ENCODE measurements around the gene NCAPG.
"Not testable (repeated sequence)": the region's sequence is repeated elsewhere in the genome, so short reads cannot be mapped to it uniquely, and the experiment has no call there.

Gene NCAPG

DNA sequence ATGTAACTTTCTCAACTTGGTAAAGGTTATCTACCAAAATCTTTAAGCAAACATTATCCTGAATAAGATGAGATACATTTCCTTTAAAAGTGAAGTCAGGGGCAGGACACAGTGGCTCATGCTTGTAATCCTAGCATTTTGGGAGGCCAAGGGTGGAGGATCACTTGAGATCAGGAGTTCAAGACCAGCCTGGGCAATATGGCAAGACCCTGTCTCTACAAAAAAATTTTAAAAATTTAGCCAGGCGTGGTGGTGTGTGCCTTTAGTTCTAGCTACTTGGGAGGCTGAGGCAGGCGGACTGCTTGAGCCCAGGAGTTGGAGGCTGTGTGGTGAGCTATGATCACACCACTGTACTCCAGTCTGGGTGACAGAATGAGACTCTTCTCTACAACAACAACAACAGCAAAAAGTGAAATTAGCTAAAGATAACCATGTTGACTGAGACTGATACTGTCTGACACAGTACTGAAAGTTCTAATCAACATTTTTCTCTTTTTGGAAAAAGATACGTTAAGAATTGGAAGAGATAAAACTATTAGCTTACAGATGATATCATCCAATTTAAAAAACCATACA, 5.1 kb upstream of the NCAPG start:
- no peak for DNase-seq

DNA sequence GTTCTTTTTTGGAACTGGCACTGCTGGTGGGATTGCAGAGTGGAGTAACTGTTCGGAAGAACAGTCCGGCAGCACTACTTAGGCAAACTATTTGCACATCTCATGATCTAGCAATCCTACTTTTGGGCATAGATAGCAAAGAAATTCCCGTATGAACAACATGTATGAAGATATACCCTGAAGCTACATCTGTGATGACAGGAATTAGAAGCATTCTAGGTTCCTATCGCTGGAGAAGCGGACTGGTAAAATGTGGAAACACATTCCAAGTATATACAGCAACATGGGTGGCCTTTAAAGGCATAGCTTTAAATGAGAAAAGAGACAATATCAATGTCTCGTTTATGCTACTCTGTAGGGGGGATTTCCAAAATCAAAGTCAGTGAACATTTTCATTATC, 3.3 kb upstream of the NCAPG start:
- DNase-seq: no peak

DNA sequence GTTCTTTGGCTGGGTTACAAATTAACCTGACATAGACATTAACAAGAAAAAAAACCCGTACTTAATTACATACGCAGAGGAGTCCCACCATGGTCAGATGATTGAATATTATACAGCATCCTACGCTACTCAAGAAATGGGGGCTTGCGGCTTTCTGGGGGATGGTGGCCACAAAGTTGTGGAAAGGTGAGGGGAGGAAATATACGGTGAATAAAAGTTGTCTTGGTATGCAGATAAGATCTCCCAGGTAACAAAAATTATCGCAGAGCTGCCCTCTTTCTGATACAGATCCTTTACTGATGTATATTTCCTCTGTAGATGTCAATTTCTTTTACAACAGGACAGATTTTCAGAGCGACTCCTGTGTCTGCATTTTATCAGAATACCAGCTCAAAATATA, 1.1 kb upstream of the NCAPG start:
- DNase-seq: no peak

DNA sequence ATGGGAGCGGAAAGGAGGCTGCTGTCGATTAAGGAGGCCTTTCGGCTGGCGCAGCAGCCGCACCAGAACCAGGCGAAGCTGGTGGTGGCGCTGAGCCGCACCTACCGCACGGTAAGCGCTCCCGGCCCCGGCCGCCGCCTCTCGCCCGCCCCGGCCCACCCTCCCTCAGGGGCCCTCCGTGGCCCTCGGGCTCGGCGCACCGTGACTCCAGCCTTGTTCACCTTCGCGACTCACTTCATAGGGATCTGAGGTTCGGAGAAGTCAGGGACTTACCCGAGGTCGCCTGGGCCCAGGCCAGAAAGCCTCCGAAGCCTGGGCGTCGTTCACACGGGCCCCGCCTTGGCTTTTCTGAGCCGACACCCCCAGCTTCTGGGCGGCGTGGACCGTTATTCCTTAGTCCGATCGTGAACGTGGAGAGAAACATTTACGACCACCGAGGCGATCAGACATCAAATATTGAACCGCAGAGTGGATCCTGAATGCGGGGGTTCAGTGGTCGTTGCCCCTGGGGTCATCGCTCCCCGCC, 362 bp downstream of the NCAPG start:
- no peak for DNase-seq

DNA sequence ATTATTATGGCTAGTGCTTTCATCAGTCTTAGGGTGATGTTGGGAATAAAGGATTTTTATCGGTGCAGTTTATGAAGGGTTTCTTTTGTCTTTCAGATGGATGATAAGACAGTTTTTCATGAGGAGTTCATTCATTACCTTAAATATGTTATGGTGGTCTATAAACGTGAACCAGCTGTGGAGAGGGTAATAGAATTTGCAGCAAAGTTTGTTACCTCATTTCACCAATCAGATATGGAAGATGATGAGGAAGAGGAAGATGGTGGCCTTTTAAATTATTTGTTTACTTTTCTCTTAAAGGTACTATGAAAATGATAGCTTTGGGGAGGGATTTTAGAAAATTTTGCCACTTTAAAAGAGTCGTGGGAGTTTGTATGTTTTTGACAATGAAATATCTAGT, 1.3 kb downstream of the NCAPG start:
- DNase-seq: no peak

DNA sequence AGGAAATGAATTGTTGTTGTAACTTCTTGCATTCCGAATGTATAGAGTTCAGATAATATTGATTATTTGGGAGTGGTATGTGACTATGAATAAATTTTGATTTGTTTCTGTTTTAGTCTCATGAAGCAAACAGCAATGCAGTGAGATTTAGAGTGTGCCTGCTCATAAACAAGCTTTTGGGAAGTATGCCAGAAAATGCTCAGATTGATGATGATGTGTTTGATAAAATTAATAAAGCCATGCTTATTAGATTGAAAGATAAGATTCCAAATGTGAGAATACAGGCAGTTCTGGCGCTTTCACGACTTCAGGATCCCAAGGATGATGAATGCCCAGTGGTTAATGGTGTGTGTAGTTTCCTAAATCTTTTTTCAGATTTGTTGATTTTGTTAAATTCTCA, 2.0 kb downstream of the NCAPG start:
- DNase-seq: no peak

DNA sequence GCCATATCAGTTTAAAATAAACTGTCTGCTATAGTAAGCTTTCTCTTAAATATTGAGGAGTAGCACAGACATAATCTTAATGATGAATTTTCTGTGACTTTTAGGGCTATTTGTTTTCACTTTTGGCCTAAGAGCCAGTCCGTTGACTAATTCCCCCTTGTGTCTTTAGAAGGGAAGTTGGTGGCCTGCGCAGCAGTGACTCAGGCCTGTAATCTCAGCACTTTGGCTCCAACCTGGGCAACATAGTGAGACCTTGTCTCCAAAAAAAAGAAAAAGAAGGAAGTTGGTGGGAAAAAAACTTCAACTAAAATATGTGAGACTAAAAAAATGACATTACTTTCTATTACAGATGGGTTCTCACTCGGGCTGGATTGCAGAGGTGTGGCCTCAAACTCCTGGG, 3.4 kb downstream of the NCAPG start:
- no peak for DNase-seq

DNA sequence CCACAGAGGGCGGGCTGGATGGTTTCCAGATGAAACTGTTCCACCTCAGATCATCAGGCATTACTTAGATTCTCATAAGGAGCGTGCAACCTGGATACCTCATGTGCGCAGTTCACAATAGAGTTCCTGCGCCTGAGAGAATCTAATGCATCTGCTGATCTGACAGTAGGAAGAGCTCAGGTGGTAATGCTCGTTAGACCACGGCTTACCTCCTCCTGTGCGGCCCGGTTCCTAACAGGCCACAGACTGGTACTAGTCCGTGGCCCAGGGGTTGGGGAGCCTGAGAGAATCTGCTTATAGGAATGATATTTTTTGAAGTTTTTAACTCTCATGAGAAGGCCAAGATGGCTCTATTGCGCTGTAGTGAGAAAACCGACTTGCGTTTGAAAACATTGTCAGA, 5.4 kb downstream of the NCAPG start:
- no peak for DNase-seq

DNA sequence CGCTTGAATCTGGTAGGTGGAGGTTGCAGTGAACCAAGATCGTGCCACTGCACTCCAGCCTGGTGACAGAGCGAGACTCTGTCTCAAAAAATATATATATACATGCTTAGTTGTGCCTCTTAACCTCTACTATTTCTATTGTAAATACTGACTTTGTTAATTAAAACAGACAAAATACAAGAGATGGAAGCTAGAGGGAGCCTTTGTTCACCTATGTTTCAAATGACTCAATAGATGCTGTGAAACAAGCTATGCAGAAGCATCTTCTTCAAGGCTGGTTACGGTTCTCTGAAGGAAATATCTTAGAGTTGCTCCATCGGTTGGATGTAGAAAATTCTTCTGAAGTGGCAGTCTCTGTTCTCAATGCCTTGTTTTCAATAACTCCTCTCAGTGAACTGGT, 6.2 kb downstream of the NCAPG start:
- no peak for DNase-seq

DNA sequence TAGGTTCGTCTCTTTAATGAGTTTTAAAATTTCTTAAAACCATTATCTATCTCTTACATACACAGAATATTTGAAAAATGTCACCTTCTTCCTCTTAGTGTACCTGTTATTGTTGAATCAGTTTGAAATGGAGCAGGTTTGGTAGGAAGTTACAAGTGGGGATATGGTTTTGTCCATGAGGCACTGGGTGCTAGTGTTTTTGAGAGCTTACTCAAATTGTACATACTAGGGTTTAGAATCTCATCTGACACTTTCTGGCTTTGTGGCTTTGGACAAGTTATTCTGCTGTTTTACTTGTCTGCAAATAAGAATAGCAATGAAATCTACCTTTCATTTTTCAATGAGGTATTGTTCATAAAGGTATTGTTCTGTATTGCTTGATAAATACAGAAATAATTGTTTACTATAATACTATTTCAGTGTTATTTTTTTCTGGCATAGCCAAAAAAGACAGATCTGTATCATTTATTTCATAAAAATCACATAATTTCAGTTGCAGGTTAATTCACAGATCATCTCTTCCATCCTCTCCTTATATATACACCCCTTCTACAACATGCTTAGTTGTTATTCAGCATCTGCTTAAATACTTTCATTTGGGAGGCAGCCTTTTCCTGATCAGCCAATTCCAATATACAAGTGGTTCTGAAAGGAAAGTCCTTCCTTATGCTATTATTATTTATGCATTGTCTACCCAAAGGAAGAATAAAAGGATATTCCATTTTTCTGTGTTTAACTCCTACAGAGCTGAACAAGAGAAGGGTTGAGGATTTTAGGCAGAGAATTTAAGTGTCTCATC, 13.3 kb downstream of the NCAPG start:
- no peak for DNase-seq

DNA sequence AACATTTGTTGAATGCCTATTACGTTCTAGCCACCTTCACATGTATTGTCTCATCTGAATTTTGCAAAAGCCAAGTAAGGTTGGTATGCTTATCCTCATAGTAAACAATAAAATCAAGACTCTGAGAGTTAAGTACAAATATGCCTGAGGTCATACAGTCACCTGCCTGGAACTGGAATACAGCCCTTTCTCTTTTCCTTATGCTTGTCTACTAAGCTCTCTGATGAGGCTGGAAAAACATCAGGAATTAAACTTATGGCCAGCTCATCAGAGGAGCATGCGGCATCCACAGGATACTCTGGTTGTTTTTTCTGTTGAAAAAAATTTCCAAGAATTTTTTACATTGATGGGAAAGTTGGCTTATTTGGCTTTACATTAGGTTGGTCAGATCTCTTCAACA, 35.5 kb downstream of the NCAPG start:
- DNase-seq: no peak

DNA sequence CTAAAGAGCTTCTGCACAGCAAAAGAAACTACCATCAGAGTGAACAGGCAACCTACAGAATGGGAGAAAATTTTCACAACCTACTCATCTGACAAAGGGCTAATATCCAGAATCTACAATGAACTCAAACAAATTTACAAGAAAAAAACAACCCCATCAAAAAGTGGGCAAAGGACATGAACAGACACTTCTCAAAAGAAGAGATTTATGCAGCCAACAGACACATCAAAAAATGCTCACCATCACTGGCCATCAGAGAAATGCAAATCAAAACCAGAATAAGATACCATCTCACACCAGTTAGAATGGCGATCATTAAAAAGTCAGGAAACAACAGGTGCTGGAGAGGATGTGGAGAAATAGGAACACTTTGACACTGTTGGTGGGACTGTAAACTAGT, 39.5 kb downstream of the NCAPG start:
- not testable (repeated sequence) for DNase-seq

DNA sequence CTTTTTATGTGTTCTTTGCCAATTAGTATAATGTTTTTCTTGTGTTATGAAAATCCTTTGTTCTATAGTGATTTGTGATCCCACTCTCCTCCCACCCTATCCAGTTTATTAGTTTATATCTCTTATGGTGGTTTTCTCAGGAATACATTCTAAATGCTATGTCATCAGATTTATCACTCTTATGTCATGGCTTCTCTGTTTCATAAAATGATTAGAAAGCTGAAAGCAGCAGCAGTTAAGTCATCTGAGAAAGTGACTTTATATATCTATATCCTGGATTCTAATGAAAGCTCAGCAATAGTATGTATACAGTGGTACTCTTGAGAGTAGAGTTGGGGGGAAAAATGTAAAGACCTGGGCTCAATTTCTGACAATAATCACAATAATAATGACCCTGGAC, 41.2 kb downstream of the NCAPG start:
- DNase-seq: no peak

DNA sequence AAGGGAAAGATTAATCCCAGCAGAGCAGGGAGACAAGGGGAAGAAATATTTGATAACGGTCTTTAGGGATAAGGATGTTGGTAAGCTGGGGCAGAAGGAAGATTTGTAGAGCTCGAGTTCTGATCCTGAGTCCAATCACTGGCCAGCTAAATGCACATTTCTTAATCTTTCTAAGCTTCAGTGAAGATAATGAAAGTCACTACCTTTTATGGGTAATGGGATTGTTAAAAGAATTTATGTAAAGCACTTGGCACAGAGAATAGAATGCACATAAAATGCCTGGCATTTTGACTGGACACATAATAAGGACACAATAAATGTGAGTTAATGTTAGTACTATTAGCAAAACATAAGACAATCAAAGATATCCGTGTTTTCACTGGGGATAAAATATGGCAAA, 43.3 kb downstream of the NCAPG start:
- no peak for DNase-seq

DNA sequence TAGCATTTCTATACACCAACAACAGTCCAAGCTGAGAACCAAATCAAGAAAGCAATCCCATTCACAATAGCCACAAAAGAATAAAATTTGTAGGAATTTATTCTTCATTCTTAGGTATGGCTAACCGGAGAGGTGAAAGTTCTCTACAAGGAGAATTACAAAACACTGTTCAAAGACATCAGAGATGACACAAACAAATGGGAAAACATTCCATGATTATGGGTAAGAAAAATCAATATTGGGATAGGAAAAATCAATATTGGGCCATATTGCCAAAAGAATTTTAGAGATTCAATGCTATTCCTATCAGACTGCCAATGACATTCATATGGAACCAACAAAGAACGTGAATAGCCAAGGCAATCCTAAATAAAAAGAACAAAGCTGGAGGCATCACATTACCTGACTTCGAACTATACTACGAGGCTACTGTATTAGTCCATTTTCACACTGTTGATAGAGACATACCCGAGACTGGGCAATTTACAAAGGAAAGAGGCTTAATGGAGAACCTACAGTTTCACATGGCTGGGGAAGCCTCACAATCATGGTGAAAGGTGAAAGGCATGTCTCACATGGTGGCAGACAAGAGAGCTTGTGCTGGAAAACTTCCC, 49.1 kb downstream of the NCAPG start:
- no peak for DNase-seq

DNA sequence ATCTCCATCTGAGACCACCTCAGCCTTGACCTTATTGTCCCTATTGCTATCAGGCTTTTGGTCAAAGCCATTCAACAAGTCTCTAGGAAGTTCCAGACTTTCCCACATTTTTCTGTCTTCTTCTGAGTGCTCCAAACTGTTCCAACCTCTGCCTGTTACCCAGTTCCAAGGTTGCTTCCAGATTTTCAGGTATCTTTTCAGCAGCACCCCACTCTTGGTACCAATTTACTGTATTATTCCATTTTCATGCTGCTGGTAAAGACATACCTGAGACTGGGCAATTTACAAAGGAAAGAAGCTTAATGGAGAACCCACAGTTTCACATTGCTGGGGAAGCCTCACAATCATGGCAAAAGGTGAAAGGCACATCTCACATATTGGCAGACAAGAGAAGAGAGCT, 51.1 kb downstream of the NCAPG start:
- DNase-seq: not testable (repeated sequence)

DNA sequence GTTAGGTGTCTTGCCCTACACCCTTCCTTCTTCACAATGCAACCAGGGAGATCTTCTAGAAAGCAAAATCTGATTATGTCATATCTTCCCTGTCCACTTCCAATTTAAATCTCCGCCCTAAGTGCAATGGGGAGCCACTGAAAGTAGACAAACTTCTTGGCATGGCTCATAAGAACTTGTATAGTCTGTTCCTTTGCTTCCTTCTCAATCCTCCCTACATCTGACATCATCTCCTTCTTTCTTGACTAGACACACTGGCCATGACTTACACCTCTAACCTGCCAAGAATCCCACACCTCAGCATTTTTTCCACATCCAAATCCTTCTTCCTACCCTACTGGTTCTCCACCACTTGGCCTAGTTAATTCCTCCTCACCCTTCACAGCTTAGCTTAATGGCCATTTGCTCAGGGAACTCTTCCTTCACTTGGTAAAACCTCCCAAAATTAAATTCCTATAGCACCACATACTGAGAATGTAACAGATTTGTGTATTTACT, 55.1 kb downstream of the NCAPG start:
- no peak for DNase-seq

DNA sequence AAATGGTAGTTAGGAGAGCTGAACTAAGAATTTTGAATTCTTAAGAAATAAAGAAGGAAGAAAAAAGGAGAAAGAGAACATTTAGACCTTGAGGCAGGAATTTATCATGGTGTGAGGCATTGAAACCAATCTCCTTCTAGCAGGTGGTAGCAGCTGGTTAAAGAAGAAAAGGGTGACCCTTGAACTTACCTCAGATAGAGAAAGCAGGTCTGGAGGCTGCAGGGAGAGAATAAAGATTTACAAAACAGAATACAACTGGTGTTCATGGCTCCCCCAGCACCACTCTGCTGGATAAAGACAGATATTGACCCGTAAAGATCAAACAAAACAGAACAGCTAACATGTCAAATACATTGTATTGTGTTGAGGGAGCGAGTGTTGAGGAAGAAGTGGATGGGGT, 56.0 kb downstream of the NCAPG start:
- DNase-seq: no peak

DNA sequence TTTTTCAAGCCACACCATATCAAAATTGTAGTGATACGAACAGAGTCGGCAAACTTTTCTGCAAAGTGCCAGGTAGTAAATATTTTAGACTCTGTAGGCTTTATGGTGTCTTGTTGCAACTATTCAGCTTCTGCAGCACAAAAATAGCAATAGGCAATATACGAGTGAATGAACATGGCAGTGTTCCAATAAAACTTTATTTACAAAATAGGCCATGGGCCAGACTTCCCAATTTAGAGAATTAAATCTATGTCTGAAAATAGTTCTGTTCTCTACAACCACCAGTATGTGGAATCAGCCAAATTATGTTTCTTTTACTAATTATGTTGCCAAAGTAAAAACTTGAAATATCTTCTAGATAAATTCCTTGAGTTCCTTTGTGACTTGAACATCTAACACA, 56.5 kb downstream of the NCAPG start:
- no peak for DNase-seq

DNA sequence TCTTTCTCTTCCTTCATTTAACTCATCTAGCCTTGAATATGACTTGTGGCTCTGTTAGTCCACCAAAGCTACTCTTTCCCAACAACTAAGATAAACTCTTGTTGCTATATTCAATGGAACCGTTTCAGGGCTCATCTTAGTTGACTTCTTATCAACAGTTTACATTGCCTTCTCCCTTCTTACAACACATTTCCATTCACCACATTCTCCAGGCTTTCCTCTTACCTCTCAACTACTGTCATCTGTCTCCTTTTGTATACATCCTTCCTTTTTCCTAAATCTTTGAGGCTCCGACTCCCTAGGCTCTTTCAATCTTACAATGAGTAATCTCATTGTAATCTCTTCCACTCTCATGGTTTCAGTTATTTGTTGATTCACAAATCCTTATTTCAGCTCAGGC, 58.5 kb downstream of the NCAPG start:
- no peak for DNase-seq

DNA sequence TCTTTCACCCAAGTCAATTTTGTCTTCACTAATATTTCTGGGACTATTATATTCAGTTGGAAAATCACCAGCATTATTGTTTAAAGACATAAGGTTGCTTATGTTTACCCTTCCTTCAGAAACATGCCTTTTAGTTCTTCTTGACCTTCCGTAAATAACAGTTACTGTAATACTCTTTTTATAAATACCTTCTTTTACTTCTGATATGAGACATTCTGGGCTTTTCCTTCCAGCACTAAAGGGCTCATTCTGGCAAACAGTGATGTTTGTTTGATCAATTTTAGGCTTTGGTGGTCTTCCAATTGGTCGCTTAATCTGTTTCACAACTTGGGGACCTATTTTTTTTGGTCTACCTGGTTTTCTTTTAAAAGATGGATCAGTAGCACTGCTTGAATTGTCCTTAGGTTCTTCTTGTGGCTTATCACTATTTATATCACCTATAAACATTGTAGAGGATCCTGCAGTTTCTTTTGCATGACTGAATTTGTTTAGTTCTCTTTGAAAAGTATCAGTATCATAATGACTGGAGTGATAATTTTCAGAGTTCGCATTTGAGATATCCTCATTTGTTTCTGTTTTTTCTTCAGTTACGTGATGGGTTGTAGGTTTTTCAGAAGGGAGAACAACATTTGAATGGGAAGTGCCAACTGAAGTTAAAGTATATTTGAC, 64.8 kb downstream of the NCAPG start:
- no peak for DNase-seq

DNA sequence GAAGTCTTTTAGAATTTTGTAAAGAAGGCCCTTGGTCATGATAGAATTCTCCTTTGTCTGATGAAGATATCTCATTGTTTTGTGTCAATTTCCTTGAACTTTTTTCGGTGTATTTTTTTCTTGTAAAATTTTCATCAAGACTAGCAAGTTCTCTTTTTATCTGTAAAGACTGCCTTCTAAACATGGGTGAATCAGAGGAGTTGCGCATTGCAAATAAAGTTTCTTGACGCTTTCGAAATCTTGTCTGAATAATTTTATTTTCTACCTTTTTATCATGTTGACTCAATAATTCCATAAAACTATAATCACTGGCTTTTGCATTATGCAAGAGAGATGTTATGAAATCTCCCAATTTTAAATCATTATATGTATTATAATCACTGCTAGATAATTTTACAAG, 66.2 kb downstream of the NCAPG start:
- DNase-seq: no peak

DNA sequence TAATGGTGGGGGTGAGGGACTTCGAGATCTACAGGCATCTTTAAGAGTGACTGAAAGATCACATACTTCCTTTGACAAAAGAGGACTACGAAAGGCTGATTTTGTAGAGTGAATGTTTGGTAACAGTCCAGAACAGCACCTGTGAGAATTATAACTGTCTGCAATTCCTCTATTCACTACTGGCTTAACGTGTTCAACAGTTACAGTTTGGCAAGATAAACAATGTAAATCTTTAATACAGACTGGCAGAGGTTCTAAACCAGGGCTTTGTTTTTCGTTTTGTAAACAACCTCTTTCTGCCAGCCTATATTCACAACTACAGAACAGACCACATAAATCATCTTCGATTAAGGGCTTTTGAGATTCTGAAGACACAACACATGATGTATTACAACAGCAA, 66.9 kb downstream of the NCAPG start:
- DNase-seq: no peak

DNA sequence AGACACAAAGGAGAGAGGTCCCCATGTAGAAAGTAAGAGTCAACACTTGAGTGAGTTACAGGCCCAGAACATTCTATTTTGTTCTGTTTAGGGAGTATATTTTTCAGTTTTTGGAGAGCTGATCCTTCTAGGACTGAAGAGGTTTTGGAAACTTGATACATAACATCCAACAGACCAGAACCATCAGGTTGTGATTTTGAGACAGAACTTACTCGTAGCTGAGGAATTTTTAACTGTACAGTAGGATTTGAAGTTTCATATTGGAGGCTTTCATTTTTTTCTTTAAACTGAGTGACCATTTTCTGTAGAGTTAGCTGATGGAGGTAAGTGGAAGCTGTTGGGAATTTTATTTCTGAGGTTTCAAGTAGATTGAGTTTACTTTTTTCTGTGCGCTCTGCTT, 73.3 kb downstream of the NCAPG start:
- DNase-seq: no peak
